H9 (cell line): ENCODE measurements around the gene INPP5E. TPM values are rescaled to one million over a fixed set of nuclear protein-coding genes. Genes with fewer than 3 reads are reported as not detected.

Experiments
- DNase-seq: peaks from one replicate; pipeline ENCODE4 v3.0.0-alpha.2; 2017
- H2AFZ ChIP-seq: one replicate; pipeline ENCODE4 v1.6.1; 2013; ENCODE audit warnings: mild to moderate bottlenecking, low read length, control low read depth, moderate library complexity
- H2AK5ac ChIP-seq: 2 replicates; pipeline ENCODE4 v1.6.1; 2013; ENCODE audit warnings: low read length, control low read depth, mixed read lengths; ENCODE audit not compliant: insufficient read length
- H2BK120ac ChIP-seq: one replicate; pipeline ENCODE4 v1.6.1; 2013; ENCODE audit warnings: low read depth, mild to moderate bottlenecking, low read length, control low read depth, inconsistent platforms; ENCODE audit not compliant: poor library complexity, severe bottlenecking
- H2BK12ac ChIP-seq: 2 replicates; pipeline ENCODE4 v1.6.1; 2013; ENCODE audit warnings: low read length, control low read depth, mixed read lengths, low read depth; ENCODE audit not compliant: insufficient read length
- H2BK15ac ChIP-seq: 2 replicates; pipeline ENCODE4 v1.6.1; 2013; ENCODE audit warnings: low read depth, low read length, control low read depth
- H2BK20ac ChIP-seq: one replicate; pipeline ENCODE4 v1.6.1; 2013; ENCODE audit warnings: low read depth, mild to moderate bottlenecking, low read length, control low read depth, inconsistent platforms; ENCODE audit not compliant: poor library complexity, severe bottlenecking
- H2BK5ac ChIP-seq: 2 replicates; pipeline ENCODE4 v1.6.1; 2013; ENCODE audit warnings: low read length, control low read depth, mixed read lengths; ENCODE audit not compliant: insufficient read length
- H3K14ac ChIP-seq: 2 replicates; pipeline ENCODE4 v1.6.1; 2013; ENCODE audit warnings: low read length, control low read depth; ENCODE audit not compliant: insufficient read depth
- H3K18ac ChIP-seq: 2 replicates; pipeline ENCODE4 v1.6.1; 2013; ENCODE audit warnings: low read depth, mild to moderate bottlenecking, mixed read lengths, low read length, control low read depth; ENCODE audit not compliant: insufficient read length
- H3K23ac ChIP-seq: 2 replicates; pipeline ENCODE4 v1.6.1; 2013; ENCODE audit warnings: low read length, control low read depth, mixed read lengths, low read depth; ENCODE audit not compliant: insufficient read length
- H3K23me2 ChIP-seq: 2 replicates; pipeline ENCODE4 v1.6.1; 2013; ENCODE audit warnings: low read depth, mild to moderate bottlenecking, mixed read lengths, low read length, control low read depth; ENCODE audit not compliant: insufficient read length, poor library complexity, severe bottlenecking
- H3K27ac ChIP-seq: 2 replicates; pipeline ENCODE4 v1.5.1; 2013; ENCODE audit warnings: low read length, control low read depth, mixed read lengths, low read depth; ENCODE audit not compliant: insufficient read length
- H3K27me3 ChIP-seq: 2 replicates; pipeline ENCODE4 v1.6.1; 2013; ENCODE audit warnings: low read length, control low read depth, inconsistent platforms; ENCODE audit not compliant: insufficient read depth
- H3K4ac ChIP-seq: 2 replicates; pipeline ENCODE4 v1.6.1; 2013; ENCODE audit warnings: low read depth, mild to moderate bottlenecking, control low read depth, inconsistent platforms, low read length, moderate library complexity
- H3K4me1 ChIP-seq: 2 replicates; pipeline ENCODE4 v1.6.1; 2013; ENCODE audit warnings: low read length, control low read depth, inconsistent platforms; ENCODE audit not compliant: insufficient read depth
- H3K4me2 ChIP-seq: 2 replicates; pipeline ENCODE4 v1.6.1; 2013; ENCODE audit warnings: low read length, control low read depth, mixed read lengths; ENCODE audit not compliant: insufficient read length, insufficient read depth
- H3K56ac ChIP-seq: 2 replicates; pipeline ENCODE4 v1.6.1; 2013; ENCODE audit warnings: low read depth, mild to moderate bottlenecking, mixed read lengths, low read length, control low read depth; ENCODE audit not compliant: insufficient read length
- H3K79me1 ChIP-seq: 2 replicates; pipeline ENCODE4 v1.6.1; 2013; ENCODE audit warnings: low read depth, mild to moderate bottlenecking, moderate library complexity, low read length, control low read depth, inconsistent platforms; ENCODE audit not compliant: insufficient read depth, poor library complexity, severe bottlenecking
- H3K79me2 ChIP-seq: 2 replicates; pipeline ENCODE4 v1.6.1; 2013; ENCODE audit warnings: low read length, control low read depth, inconsistent platforms; ENCODE audit not compliant: insufficient read depth
- H3K9ac ChIP-seq: 2 replicates; pipeline ENCODE4 v1.6.1; 2013; ENCODE audit warnings: low read length, control low read depth, mixed read lengths; ENCODE audit not compliant: insufficient read length; ENCODE audit errors: extremely low read depth
- H3K9me3 ChIP-seq: one replicate; pipeline ENCODE4 v1.6.1; 2013; ENCODE audit warnings: low read depth, low read length, inconsistent platforms; ENCODE audit not compliant: control insufficient read depth
- H3T11ph ChIP-seq: one replicate; pipeline ENCODE4 v1.6.1; 2013; ENCODE audit warnings: mild to moderate bottlenecking, low read length, control low read depth, inconsistent platforms
- H4K20me1 ChIP-seq: one replicate; pipeline ENCODE4 v1.6.1; 2013; ENCODE audit not compliant: control insufficient read depth, insufficient read length, insufficient read depth
- H4K5ac ChIP-seq: 2 replicates; pipeline ENCODE4 v1.6.1; 2013; ENCODE audit warnings: low read depth, mild to moderate bottlenecking, mixed read lengths, low read length, control low read depth; ENCODE audit not compliant: insufficient read length
- H4K8ac ChIP-seq: replicated peaks from 2 replicates; pipeline ENCODE4 v1.6.1; 2013; ENCODE audit warnings: low read length, control low read depth, mixed read lengths, low read depth; ENCODE audit not compliant: insufficient read length
- H4K91ac ChIP-seq: 2 replicates; pipeline ENCODE4 v1.6.1; 2013; ENCODE audit warnings: low read depth, mild to moderate bottlenecking, moderate library complexity, mixed read lengths, low read length, control low read depth; ENCODE audit not compliant: insufficient read length
- H3K27ac Mint-ChIP-seq, 3 experiments: 2 replicates in 2 of 3; 3 replicates in 1 of 3; pipeline ENCODE4 v1.8.0; 2020 to 2021; ENCODE audit warnings: mixed read lengths in 3 of 3, mild to moderate bottlenecking in 1 of 3, moderate library complexity in 1 of 3
- H3K27me3 Mint-ChIP-seq: 2 replicates; pipeline ENCODE4 v1.8.0; 2021; ENCODE audit warnings: low read depth, mild to moderate bottlenecking, moderate library complexity, mixed read lengths
- H3K36me3 Mint-ChIP-seq, 3 experiments: 2 replicates in 2 of 3; 3 replicates in 1 of 3; pipeline ENCODE4 v1.8.0; 2020 to 2021; ENCODE audit warnings: low read depth in 3 of 3, mixed read lengths in 3 of 3; ENCODE audit not compliant: insufficient read depth in 1 of 3
- H3K4me1 Mint-ChIP-seq, 2 experiments: 2 replicates each; pipeline ENCODE4 v1.8.0; 2020; ENCODE audit warnings: mixed read lengths in 2 of 2
- H3K4me3 Mint-ChIP-seq, 2 experiments: 2 replicates in 1 of 2; 3 replicates in 1 of 2; pipeline ENCODE4 v1.8.0; 2020 to 2021; ENCODE audit warnings: mild to moderate bottlenecking in 2 of 2, mixed read lengths in 2 of 2, moderate library complexity in 1 of 2
- H3K9me3 Mint-ChIP-seq, 2 experiments: 2 replicates in 1 of 2; 3 replicates in 1 of 2; pipeline ENCODE4 v1.8.0; 2020; ENCODE audit warnings: mild to moderate bottlenecking in 2 of 2, mixed read lengths in 2 of 2, moderate library complexity in 1 of 2
- CTCF ChIP-seq: fragments of 200-600 bp; sonication (generic); conservative IDR thresholded peaks from 3 replicates; pipeline ENCODE4 v1.8.0; 2021; ENCODE audit warnings: antibody characterized with exemption, mild to moderate bottlenecking
- WGBS: extraction: QIAGEN DNeasy Blood & Tissue Kit; methylation state at CpG from one replicate; pipeline ENCODE4 v1.1.7; 2013; ENCODE audit warnings: missing lambda C conversion rate, low lambda C conversion rate, mixed read lengths; ENCODE audit not compliant: insufficient read length; ENCODE audit errors: extremely low coverage; 5-methylcytosine and 5-hydroxymethylcytosine counted together
- total RNA-seq: library from RNA; stranded (reverse); gene quantifications from 2 replicates; pipeline ENCODE4 v1.2.1, GENCODE V29; 2021

Gene INPP5E
- total RNA-seq, 1 experiment from 2014 or later, result 21.0 TPM

- no peaks in the 10 kb centered on the region for H4K20me1 ChIP-seq
- H3K79me1 ChIP-seq, result no peaks in the 10 kb centered on the region
- Mint-ChIP-seq H3K4me3 (no peak overlapping the region), H3K4me1 (no peaks in the 10 kb centered on the region), H3K27ac (peak overlapping the region in 1 of 3 experiments; percentile 70; a peak in 1 of 7 replicates), H3K9me3 (no peaks in the 10 kb centered on the region), H3K27me3 (no peaks in the 10 kb centered on the region), H3K36me3 (peaks cover 51 to 87% (median 84%) of the 10 kb centered on the region in 3 experiments; a peak in 6 of 7 replicates)
- no peaks in the 10 kb centered on the region for H3K23me2 ChIP-seq
- no peaks in the 10 kb centered on the region for H3K27me3 ChIP-seq
- H2BK15ac ChIP-seq, result no peak overlapping the region
- H4K5ac ChIP-seq, result no peak overlapping the region
- no peak for DNase-seq
- no peak overlapping the region for H2BK5ac ChIP-seq
- no peak overlapping the region for H3K14ac ChIP-seq
- no peak overlapping the region for H2BK120ac ChIP-seq
- H3K18ac ChIP-seq, result no peak overlapping the region
- no peak overlapping the region for H3T11ph ChIP-seq
- H4K91ac ChIP-seq, result no peak overlapping the region
- H3K4me1 ChIP-seq, result no peaks in the 10 kb centered on the region
- no peak overlapping the region for H2AFZ ChIP-seq
- no peak overlapping the region for H3K4me2 ChIP-seq
- no peaks in the 10 kb centered on the region for H3K79me2 ChIP-seq
- no peak overlapping the region for H3K23ac ChIP-seq
- no peak overlapping the region for H3K27ac ChIP-seq
- TF ChIP-seq CTCF, result no peak
- H2BK12ac ChIP-seq, result no peak overlapping the region
- no peak overlapping the region for H3K56ac ChIP-seq
- no CpG with 5 or more reads among the region's 25 CpGs for WGBS
- no peaks in the 10 kb centered on the region for H3K9me3 ChIP-seq
- no peak overlapping the region for H3K9ac ChIP-seq
- H3K4ac ChIP-seq, result no peak overlapping the region
- no peak overlapping the region for H2BK20ac ChIP-seq
- no peak overlapping the region for H4K8ac ChIP-seq
- H2AK5ac ChIP-seq, result no peak overlapping the region
Measured at GRCh38 chr9:136454026-136454796, 14.6 kb upstream of the INPP5E start.
